GM19438 (cell line): ENCODE results near the gene YIPF5.

ENCODE experiments used
- ATAC-seq: cut with Tn5 transposase; IDR thresholded peaks from one replicate; pipeline ENCODE4 v1.9.1; 2021; ENCODE audit warnings: low read depth; ENCODE audit not compliant: unreplicated experiment

The YIPF5 gene

GRCh38 chr5:144130306-144130705 lies 40.2 kb downstream of the YIPF5 start:
- no peak for ATAC-seq

- ATAC-seq = no peak
Measured at GRCh38 chr5:144128844-144129243, 41.6 kb downstream of the YIPF5 start.

- no peak for ATAC-seq
Measured at GRCh38 chr5:144126707-144127106, 43.8 kb downstream of the YIPF5 start.

GRCh38 chr5:144125163-144125726 lies 45.2 kb downstream of the YIPF5 start:
- no peak for ATAC-seq

- no peak for ATAC-seq
Measured at GRCh38 chr5:144122641-144123040, 47.8 kb downstream of the YIPF5 start.

GRCh38 chr5:144122081-144122480 lies 48.4 kb downstream of the YIPF5 start:
- no peak for ATAC-seq

- ATAC-seq = no peak
Measured at GRCh38 chr5:144121577-144121976, 48.9 kb downstream of the YIPF5 start.

- ATAC-seq = no peak
Measured at GRCh38 chr5:144120661-144121180, 49.7 kb downstream of the YIPF5 start.

GRCh38 chr5:144117412-144117811 lies 53.0 kb downstream of the YIPF5 start:
- no peak for ATAC-seq

GRCh38 chr5:144114571-144114970 lies 55.9 kb downstream of the YIPF5 start:
- no peak for ATAC-seq
